GM12878 (cell line): ENCODE data around the gene MAGI1. TPM values are rescaled to one million over a fixed set of nuclear protein-coding genes. Genes with fewer than 3 reads are reported as not detected.

Source experiments
- ATAC-seq: fragments of 200-7000 bp; cut with Tn5 transposase; 3 replicates; pipeline ENCODE4 v1.9.1; 2020; ENCODE audit warnings: mild to moderate bottlenecking, moderate library complexity
- BruUV-seq: library from RNA; stranded (reverse); fragments of 400-500 nt; replicated peaks from 2 replicates; lab custom pipeline; 2021; lab: Mats Ljungman, UMichigan
- CTCF ChIA-PET: fragments of 300-600 bp; sonication (Branson Sonifier 250); formaldehyde crosslinking; extraction: SDS; loops from one replicate; lab custom pipeline; 2021; ENCODE audit warnings: inconsistent platforms; lab: Yijun Ruan, JAX
- POLR2A ChIA-PET: fragments of 350-600 bp; formaldehyde crosslinking; extraction: SDS; loops from one replicate; lab custom pipeline; 2021; ENCODE audit warnings: inconsistent platforms; lab: Charles Lee
- RAD21 ChIA-PET: fragments of 300-600 bp; sonication (Branson Sonifier 250); formaldehyde crosslinking; loops from one replicate; lab custom pipeline; 2023; ENCODE audit warnings: antibody characterized with exemption; ENCODE audit not compliant: unreplicated experiment; lab: Charles Lee
- SMC1A ChIA-PET: fragments of 300-600 bp; sonication (Branson Sonifier 250); formaldehyde crosslinking; loops from one replicate; lab custom pipeline; 2023; ENCODE audit not compliant: unreplicated experiment, uncharacterized antibody; lab: Charles Lee
- DNase-seq: peaks from one replicate; pipeline ENCODE4 v3.0.0-alpha.2; 2011; ENCODE audit warnings: low read depth, low spot score
- FAIRE-seq: peaks from 3 replicates; lab custom pipeline; 2011; peaks lifted over from hg19 to GRCh38; lab: Jason Lieb, UNC
- H2AFZ ChIP-seq: 2 replicates; pipeline ENCODE4 v1.6.0; 2011; ENCODE audit warnings: low read depth, low read length, control low read depth; ENCODE audit not compliant: control insufficient read depth
- H3K27ac ChIP-seq: 2 replicates; pipeline ENCODE4 v1.5.1; 2011; ENCODE audit warnings: control low read depth; ENCODE audit not compliant: control insufficient read depth, insufficient read depth
- H3K27me3 ChIP-seq, 2 experiments: replicated peaks in 1 of 2; 2 replicates each; pipeline versions ENCODE4 v1.6.0 to v1.6.1; 2011; ENCODE audit warnings: low read length in 1 of 2; ENCODE audit not compliant: control insufficient read depth in 2 of 2, insufficient read depth in 2 of 2
- H3K36me3 ChIP-seq, 2 experiments: 2 replicates each; pipeline ENCODE4 v1.5.1; 2011; ENCODE audit warnings: low read length in 1 of 2; ENCODE audit not compliant: control insufficient read depth in 2 of 2, insufficient read depth in 2 of 2
- H3K4me1 ChIP-seq: 2 replicates; pipeline ENCODE4 v1.6.1; 2011; ENCODE audit warnings: mild to moderate bottlenecking, low read length, moderate library complexity, mixed read lengths; ENCODE audit not compliant: control insufficient read depth, insufficient read depth
- H3K4me2 ChIP-seq: 2 replicates; pipeline ENCODE4 v1.6.0; 2011; ENCODE audit warnings: control low read depth; ENCODE audit not compliant: control insufficient read depth, insufficient read depth
- H3K4me3 ChIP-seq: fragments of 200-600 bp; sonication (generic); 2 replicates; pipeline ENCODE4 v1.5.1; 2016
- H3K79me2 ChIP-seq: 2 replicates; pipeline ENCODE4 v1.6.0; 2011; ENCODE audit warnings: low read length; ENCODE audit not compliant: control insufficient read depth, insufficient read depth
- H3K9ac ChIP-seq: 2 replicates; pipeline ENCODE4 v1.8.0; 2011; ENCODE audit warnings: low read length, control low read depth, mixed read lengths; ENCODE audit not compliant: control insufficient read depth, insufficient read depth
- H3K9me3 ChIP-seq: replicated peaks from 3 replicates; pipeline ENCODE4 v1.5.1; 2011; ENCODE audit warnings: mild to moderate bottlenecking, low read length; ENCODE audit not compliant: control insufficient read depth, insufficient read depth
- H4K20me1 ChIP-seq: 2 replicates; pipeline ENCODE4 v1.6.0; 2011; ENCODE audit not compliant: control insufficient read depth, insufficient read depth
- BCL11A ChIP-seq: IDR thresholded peaks from 2 replicates; pipeline ENCODE4 v1.6.1; 2011; ENCODE audit warnings: low read depth, low read length
- CBFB ChIP-seq: IDR thresholded peaks from 2 replicates; pipeline ENCODE4 v1.6.1; 2016; ENCODE audit warnings: antibody characterized with exemption, low read depth
- CTCF ChIP-seq, 3 experiments: IDR thresholded peaks in 2 of 3; conservative IDR thresholded peaks in 1 of 3; 2 replicates each; pipeline ENCODE4 v1.5.1; 2011; ENCODE audit warnings: low read depth in 3 of 3, low read length in 3 of 3, mild to moderate bottlenecking in 3 of 3, control low read depth in 2 of 3, moderate library complexity in 2 of 3, inconsistent platforms in 1 of 3, mixed read lengths in 1 of 3; ENCODE audit not compliant: control insufficient read depth in 2 of 3, insufficient read depth in 1 of 3; ENCODE audit errors: extremely low read depth in 1 of 3
- MEF2B ChIP-seq: fragments of 450-650 bp; IDR thresholded peaks from 2 replicates; pipeline ENCODE4 v1.6.1; 2018; ENCODE audit warnings: mild to moderate bottlenecking, moderate library complexity; ENCODE audit not compliant: partially characterized antibody, poor library complexity, severe bottlenecking
- POLR2A ChIP-seq: IDR thresholded peaks from 2 replicates; pipeline ENCODE4 v1.6.1; 2011; ENCODE audit warnings: low read depth, mild to moderate bottlenecking, low read length
- WRNIP1 ChIP-seq: IDR thresholded peaks from 2 replicates; pipeline ENCODE4 v1.6.1; 2011; ENCODE audit warnings: low read depth, low read length, improper control_type of control experiment, borderline replicate concordance
- ZBED1 ChIP-seq: IDR thresholded peaks from 2 replicates; pipeline ENCODE4 v1.6.1; 2016; ENCODE audit warnings: borderline replicate concordance
- WGBS: methylation state at CpG from one replicate; pipeline ENCODE4 v1.1.6; 2016; ENCODE audit warnings: low lambda C conversion rate; ENCODE audit not compliant: insufficient replicate concordance, insufficient coverage; ENCODE audit errors: missing lambda C conversion rate; 5-methylcytosine and 5-hydroxymethylcytosine counted together
- in situ Hi-C: fragments of 300-500 bp; cut with MboI; formaldehyde crosslinking; loops from 9 replicates; pipeline ENCODE4 v1.14.3; 2018; ENCODE audit warnings: mixed read lengths
- intact Hi-C: fragments of 100-400 bp; cut with micrococcal nuclease; formaldehyde crosslinking; loops from one replicate; pipeline ENCODE4 v1.14.2; 2022; ENCODE audit not compliant: unreplicated experiment
- polyA plus RNA-seq, 11 experiments: library from polyadenylated mRNA; depleted of rRNA in 4 of 11; unstranded in 6 of 11; stranded (reverse) in 5 of 11; fragments of >200 nt; fragmentation: Nextera tagmentation in 4 of 11; fragmentation: Illumina TruSeq in 1 of 11; extraction: Ambion mirVana in 4 of 11; extraction: Trizol in 1 of 11; gene quantifications; 1 replicate in 1 of 11; 2 replicates in 10 of 11; pipeline versions ENCODE4 v1.2.1 to v1.2.3, GENCODE V29; 2011 to 2016; ENCODE audit warnings: inconsistent platforms in 2 of 11, missing spikeins in 2 of 11, low read depth in 1 of 11
- total RNA-seq, 4 experiments: library from RNA; depleted of rRNA in 3 of 4; stranded (reverse); fragments of >200 nt in 3 of 4; fragmentation: Illumina TruSeq in 1 of 4; extraction: Trizol in 1 of 4; gene quantifications; 2 replicates each; pipeline versions ENCODE4 v1.2.1 to v1.2.3, GENCODE V29; 2013 to 2021

Gene MAGI1
- total and polyA plus RNA-seq, 10 of the 15 experiments (the other 5 are each of a cell fraction or from before 2014, with no cell fraction given), result 0.02 to 3.3 (median 0.29) TPM; not detected in 1

GRCh38 chr3:65979731-65980130, 59.0 kb downstream of the MAGI1 start (continued):
- no peak for TF ChIP-seq POLR2A

- Histone ChIP-seq H3K9ac (no peak overlapping the region), H3K4me2 (no peak overlapping the region), H3K4me3 (no peak overlapping the region), H3K9me3 (no peaks in the 10 kb centered on the region), H4K20me1 (no peaks in the 10 kb centered on the region), H2AFZ (no peak overlapping the region), H3K79me2 (no peaks in the 10 kb centered on the region), H3K4me1 (no peaks in the 10 kb centered on the region), H3K27me3 (no peaks in the 10 kb centered on the region), H3K27ac (no peak overlapping the region), H3K36me3 (no peaks in the 10 kb centered on the region)
- FAIRE-seq, result no peak
- no peak for ATAC-seq
- ChIA-PET SMC1A (interaction anchor here (1.2 to 2.0 kb wide), 2 partner anchors 9 to 10 kb away, joined by 3 to 4 read pairs; no protein-coding TSS in a partner anchor), POLR2A (no interaction called here), RAD21 (no interaction called here), CTCF (no interaction called here)
- TF ChIP-seq WRNIP1 (no peak), CBFB (no peak), ZBED1 (no peak), CTCF (IDR thresholded peaks at IDR 0.05 in 2 of 3, conservative IDR thresholded peaks at IDR 0.05 in 1 of 3; ENCODE audit: control insufficient read depth in 2 of 3, extremely low read depth in 1 of 3, insufficient read depth in 1 of 3, low read depth in 3 of 3, low read length in 3 of 3) (no peak), BCL11A (no peak), MEF2B (no peak)
- no peak for DNase-seq
- BruUV-seq, result no TSS peak
- intact Hi-C loops (no loop called here), in situ Hi-C loops (no loop called here)
- WGBS, result 52% methylated on average over 6 of the region's 6 CpGs
These were observed 59.6 kb downstream of the MAGI1 start for GRCh38 chr3:65979162-65979561.
